Daoy (cell line): ENCODE data around the gene APOB. TPM values are rescaled to one million over a fixed set of nuclear protein-coding genes. Genes with fewer than 3 reads are reported as not detected.

Experiments
- DNase-seq: peaks from one replicate; pipeline ENCODE4 v3.0.0-alpha.2; 2015; ENCODE audit warnings: low read depth
- total RNA-seq: library from RNA; depleted of rRNA; stranded (reverse); fragments of >200 nt; shearing (Covaris generic); gene quantifications from 2 replicates; pipeline ENCODE4 v1.2.3, GENCODE V29; 2014

APOB gene
- total RNA-seq, 1 experiment from 2014 or later: not detected

DNA sequence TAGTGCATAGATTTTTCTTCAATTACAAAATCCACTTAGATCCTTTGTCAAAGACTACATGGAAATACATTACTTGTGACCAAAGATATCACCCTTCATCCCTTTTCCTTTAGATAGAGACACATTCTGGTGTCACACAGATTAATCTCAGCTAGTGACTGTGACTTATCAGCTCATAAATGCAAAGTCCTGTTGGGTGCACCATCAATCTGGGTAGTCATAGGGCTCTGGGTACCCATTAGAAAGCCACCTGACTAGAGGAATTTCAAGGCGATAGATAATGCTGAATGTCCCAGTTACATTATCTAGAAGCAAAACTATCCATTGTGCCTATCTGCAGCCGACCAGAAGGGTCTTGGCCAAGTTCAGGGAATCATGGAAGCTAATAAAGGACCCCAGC, 2.6 kb upstream of the APOB start:
- DNase-seq: no peak

- no peak for DNase-seq
Observed at GRCh38 chr2:21044694-21045371, 960 bp upstream of the APOB start.

DNA sequence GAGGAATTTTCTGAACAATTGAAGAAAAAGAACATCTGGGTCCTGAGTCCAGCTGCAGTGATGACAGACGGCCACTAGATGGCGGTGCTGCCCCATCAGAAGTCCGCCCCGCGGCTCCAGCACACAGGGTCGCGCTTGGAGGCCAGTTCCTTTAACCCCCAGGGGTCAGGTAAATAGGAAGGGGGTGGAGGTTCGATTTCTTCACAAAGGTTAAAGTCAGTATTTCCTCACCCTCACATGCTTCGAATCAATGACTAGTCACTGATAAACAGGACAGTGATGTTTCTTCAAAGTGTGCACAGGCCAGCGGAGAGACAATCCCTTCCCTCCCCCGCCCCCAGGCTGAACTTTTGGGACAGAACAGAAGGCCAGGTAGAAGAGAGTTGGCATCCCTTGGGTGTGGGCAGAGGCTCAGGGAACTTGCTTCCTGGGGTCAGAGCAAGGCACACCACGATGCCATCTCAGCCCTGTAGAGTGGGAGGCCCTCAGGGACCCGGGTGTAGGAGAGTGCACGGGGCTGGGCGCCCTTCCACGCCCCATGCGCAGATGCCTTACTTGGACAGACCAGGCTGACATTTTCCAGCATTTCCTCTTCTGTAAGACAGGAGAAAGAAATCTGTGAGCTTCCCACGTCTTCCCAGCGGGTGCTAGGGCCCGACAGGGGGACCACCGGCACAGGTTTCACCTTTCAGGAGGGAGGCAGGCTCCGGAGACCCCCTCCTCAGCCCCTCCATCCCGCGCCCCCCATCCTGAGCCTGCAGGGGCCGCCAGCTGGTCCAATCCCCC, 722 bp downstream of the APOB start:
- DNase-seq: peak; percentile 71

DNA sequence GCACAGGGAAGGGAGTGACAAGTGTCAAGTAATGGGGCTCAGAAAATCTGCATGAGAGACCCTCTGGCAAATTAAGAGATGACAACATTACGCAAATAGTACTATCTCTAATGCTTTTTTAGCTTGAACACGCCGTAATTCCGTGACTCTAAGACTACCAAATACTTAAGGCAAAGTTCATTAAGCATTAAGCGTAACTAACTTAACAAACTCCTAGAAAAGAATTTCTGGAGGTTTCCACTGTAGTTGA, 1.2 kb downstream of the APOB start:
- DNase-seq: no peak

DNA sequence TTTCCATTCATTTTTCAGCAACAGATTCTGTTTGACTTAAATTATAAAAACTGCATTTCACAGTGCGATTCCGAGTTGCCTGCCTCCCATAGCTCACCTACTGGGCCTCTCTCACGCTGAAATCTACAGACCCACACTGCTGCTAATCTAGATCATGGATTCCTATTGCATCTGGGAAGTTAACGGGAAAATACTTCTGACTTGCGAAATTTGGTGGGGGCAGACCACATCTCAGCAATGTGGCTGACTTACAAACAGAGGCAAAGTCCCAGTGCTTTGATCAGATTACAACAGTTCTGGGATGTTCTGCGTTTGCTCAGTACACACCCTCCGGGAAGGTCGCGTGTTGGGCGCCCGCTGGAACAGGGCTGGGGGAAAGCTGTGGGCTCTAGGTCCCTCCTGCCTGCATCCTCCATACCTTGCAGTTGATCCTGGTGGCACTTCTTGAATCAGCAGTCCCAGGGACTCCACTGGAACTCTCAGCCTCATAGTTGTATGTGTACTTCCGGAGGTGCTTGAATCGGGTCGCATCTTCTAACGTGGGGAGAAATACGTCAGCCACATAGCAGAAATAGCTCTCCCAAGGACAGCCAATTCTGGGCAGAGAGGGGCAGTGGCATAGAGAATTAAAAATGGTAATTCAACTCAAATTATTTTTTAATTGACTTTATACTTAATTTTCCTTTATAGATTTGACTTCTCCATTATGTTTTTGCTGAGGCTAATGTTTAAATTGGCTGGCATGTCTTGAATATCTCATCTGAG, 1.7 kb downstream of the APOB start:
- no peak for DNase-seq

DNA sequence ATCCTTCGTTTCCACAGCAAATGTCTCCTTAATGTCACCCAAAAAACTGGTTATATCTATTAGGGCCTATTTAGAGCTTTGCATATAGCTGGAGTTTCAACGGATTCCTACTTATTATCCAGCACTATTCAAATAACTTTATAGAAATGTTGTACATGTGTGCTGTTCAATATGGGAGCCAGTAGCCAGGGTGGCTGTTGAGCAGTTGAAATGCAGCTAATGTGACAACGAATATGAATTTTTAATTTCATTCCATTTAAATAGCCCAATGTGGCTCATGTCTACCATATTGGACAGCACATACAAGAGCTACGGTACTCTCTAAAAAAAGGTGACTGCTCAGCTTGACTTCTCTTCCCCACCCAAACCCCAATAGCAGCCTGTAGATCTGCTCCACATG, 2.4 kb downstream of the APOB start:
- DNase-seq: no peak

GRCh38 chr2:21040468-21041377, 3.1 kb downstream of the APOB start:
- no peak for DNase-seq

GRCh38 chr2:21039979-21040467, 3.9 kb downstream of the APOB start:
- no peak for DNase-seq

DNA sequence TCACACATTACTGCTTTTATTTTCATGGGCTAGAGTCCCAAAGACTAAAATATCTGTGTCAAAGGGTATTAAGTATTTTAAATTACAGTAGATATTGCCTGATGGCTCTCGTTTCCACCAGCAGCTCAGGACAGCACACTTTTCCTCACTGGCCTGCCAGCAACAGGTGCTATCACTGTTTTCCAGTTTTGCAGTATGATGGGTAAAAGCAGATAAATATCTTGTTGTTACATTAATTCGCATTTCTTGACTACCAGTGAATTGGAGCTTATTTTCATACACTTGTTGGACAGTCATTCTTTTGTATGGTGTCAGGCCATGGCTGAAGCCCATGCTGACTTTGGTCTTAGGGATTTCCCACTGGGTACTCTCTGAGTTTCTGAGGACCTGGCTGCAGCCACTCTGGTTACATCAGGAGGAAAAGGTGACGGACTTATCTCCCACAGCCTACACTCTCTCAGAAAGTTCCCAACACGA, 4.8 kb downstream of the APOB start:
- DNase-seq: no peak

DNA sequence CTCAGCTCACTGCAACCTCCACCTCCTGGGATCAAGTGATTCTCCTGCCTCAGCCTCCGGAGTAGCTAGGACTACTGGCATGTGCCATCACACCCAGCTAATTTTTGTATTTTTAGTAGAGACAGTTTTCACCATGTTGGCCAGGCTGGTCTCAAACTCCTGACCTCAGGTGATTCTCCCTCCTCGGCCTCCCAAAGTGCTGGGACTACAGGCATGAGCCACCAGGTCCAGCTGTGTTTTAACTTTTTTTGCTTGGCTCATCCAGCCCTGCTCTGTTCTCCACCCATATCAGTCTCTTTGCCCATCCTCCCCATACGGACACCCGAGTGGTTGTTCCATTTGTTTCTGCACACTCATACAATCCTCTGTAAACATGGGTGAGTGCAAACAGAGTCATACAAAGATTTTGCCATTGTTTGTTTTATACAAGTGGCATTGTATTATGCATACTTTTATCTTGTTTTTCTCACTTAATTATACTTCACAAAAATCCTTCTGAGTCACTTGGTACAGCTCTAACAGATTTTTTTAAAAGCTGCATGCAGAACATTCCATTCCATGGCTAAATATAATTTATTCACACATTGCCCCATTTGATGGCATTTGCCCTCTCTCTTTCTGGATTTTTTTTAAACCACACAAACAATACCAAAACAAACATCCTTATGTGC, 5.3 kb downstream of the APOB start:
- DNase-seq: no peak

- DNase-seq: no peak
Observed at GRCh38 chr2:21037671-21038108, 6.2 kb downstream of the APOB start.

DNA sequence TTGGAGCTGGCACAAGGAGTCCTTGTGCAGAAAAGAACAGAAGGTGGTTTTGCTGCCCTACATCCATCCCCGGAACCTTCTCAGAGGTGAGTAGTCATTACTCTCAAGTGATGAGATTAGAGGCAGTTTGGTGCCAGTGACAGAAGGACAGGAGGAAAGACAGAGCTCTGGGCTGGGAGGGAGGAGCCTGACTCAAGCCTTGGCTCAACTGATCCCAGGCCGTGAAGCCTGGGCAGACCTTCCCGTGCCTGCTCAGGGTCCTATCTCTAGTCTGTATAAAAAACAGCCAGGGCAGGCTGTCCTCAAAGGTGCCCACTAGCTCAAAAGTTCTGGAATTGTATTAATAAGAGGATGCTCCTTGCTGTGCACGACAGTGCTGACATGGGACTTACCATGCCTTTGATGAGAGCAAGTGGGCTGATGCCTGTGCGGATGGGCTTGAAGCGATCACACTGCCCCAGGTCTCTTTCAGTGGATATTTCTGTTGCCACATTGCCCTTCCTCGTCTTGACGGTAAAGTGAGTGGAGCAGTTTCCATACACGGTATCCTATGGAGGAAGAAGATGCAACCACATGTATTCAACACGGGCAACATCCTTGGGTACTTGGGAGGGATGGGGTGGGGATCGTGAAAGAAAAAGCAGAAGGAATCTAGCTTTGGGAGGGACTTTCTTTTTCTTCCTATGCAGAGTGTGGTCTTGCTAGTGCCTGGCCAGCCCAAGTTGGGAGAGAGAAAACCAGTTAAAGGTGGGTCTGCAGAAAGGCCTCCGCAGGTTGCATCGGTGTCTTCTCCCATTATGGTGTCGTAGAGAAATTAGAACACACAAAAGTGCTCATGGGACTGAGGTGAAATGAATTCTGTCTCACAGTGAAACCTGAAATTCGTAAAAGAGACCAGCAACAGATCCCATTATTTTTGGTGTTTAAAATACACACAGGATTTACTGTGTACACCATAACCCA, 6.9 kb downstream of the APOB start:
- no peak for DNase-seq

DNA sequence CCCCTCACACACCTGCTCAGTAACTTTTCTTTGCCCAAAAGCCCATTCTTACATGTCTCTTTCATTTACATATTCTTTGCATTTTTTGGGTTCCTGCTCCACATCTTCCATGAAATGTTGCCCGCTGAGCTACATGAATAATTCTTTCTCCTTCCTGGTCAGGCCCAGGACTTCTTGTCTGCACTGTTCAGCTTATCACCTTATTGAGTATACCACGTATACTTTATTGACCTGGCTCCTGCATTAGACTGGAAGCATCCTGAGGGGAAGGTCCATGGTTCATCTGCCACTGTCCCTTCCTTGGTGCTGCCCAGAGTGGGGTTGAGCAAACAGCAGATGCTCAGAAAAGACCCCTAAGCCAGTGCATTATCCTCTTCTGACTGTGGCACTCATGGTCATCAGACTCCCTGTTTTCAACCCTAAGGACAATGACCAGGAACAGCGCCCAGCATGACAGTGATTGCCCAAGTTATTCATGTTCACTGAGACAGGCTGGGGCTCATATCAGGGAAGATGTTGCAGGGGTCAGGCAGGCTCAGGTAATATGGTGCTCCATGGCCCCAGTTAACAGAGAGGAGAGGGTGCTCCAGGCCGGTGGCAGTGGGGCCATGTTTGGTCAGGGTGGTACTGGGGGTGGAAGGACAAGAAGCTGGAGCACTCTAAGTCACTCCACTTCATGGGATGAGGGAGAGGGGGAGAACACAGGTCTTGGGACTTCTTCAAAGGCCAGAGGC, 7.7 kb downstream of the APOB start:
- DNase-seq: no peak

DNA sequence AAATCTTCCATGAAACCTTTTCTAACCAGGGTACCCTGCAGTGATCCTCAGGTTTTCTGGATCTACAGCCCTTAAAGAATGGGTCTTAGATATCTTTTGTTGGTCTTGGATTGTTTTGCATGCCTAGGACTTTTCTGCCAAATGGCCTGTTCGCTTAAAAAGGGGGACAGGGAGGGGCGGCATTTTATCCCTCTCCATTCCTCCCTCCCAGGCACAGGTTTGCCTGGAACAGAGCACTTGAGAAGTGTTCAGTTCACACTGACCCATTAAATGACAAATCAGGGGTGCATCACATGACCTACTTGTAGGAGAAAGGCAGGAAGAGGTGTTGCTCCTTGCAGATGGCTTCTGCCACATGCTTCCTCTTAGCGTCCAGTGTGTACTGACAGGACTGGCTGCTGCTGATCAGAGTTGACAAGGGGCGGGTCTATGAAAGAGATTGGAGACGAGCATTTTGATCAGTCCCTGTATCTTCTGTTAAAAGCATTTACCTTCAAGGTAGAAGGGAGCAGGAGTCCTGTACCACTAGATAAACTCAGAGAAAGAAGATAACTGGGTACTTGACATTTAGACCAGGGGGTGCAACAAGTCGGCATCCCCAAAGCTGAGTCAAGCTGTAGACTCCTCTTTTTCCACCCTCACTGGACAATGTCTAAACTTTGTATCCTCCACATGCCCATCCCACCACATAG, 8.4 kb downstream of the APOB start:
- no peak for DNase-seq

DNA sequence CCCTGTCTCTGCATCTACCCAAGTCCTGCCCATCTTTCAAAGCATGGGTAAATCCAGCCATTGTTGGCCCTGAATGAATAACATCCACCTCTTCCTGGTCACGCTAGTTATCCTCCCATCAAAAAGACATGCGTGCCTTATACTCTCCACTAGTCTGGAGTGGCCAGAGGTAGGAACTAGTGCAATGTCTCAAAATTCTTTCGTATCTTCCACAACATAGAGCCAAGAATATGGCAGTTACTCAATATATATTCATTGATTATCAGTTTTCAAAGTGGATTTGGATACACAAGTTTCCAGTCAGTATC, 8.9 kb downstream of the APOB start:
- no peak for DNase-seq

DNA sequence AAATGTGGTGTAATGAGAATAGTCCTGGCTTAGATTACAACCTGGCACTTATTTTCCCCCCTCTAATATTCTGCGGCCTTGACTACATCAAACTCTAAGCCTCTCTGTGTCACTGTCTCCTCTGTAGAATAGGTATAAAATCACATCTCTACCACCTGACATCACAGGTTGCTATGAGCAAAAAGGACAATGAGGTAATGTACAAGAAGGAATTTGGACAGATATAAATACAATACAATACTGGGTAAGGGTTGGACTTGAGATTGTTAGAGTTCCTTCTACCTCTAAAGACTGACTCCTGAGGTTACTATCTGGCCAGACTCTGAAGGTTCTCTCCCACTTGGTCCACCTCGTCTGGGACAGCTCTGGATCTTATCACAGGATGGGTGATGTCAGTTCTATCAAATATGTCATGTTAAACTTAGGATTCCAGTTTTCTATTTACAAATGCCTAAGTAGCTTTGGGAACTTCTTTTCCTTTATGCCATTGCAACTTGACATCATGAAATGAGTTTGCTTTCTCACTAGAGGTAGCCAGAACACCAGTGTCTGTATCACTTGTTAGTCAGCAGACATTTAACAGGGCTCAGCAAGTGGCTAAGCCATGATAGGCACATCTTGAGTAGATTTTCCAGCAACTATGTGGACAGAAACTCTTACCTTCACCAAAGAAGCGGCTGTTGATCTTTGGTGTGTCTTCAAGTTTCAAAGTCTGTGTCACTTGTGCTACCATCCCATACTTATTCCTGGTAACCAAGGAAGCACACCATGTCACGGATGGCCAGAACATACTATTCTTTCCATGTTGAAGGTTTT, 9.5 kb downstream of the APOB start:
- no peak for DNase-seq

GRCh38 chr2:21033237-21034155, 10.4 kb downstream of the APOB start:
- DNase-seq: no peak
